Breast epithelium (tissue), 3 donors: Measurements from ENCODE around the gene CR1.

Experiments used
- CTCF ChIP-seq, 3 donors: fragments of 450-650 bp; IDR thresholded peaks; one replicate each; pipeline ENCODE4 v1.5.1; 2016 to 2017; ENCODE audit warnings: antibody characterized with exemption in 3 of 3, mild to moderate bottlenecking in 3 of 3, moderate library complexity in 3 of 3
- POLR2A ChIP-seq: fragments of 450-650 bp; IDR thresholded peaks from one replicate; pipeline ENCODE4 v1.6.1; 2016; ENCODE audit warnings: antibody characterized with exemption, mild to moderate bottlenecking, moderate library complexity
- POLR2AphosphoS5 ChIP-seq, 3 donors: sonication (generic); formaldehyde crosslinking; IDR thresholded peaks; one replicate each; pipeline ENCODE4 v1.6.1; 2017; ENCODE audit warnings: antibody characterized with exemption in 3 of 3

- no peak for TF ChIP-seq CTCF (IDR thresholded peaks at IDR 0.05)
- no peak for TF ChIP-seq POLR2A
- TF ChIP-seq POLR2AphosphoS5 (IDR thresholded peaks at IDR 0.05), result no peak
Observed at GRCh38 chr1:207666342-207666741, 170.4 kb downstream of the CR1 start.
